Neutrophil (primary cell): ENCODE data around the gene NCOA3.
"Not testable (repeated sequence)": the region's sequence is repeated elsewhere in the genome, so short reads cannot be mapped to it uniquely, and the experiment has no call there.

ENCODE experiments used
- H3K27ac ChIP-seq: fragments of 200-600 bp; sonication (generic); 2 replicates; pipeline ENCODE4 v1.5.1; 2016; ENCODE audit warnings: mild to moderate bottlenecking, moderate library complexity
- H3K27me3 ChIP-seq: fragments of 200-600 bp; sonication (generic); 2 replicates; pipeline ENCODE4 v1.6.0; 2016; ENCODE audit warnings: mild to moderate bottlenecking
- H3K36me3 ChIP-seq: fragments of 200-600 bp; sonication (generic); 2 replicates; pipeline ENCODE4 v1.5.1; 2017
- H3K4me1 ChIP-seq, 2 experiments: fragments of 200-600 bp in 1 of 2; sonication (generic) in 1 of 2; 1 replicate in 1 of 2; 2 replicates in 1 of 2; pipeline versions ENCODE4 v1.5.1 to v1.6.1; 2013 to 2016; ENCODE audit warnings: low read depth in 1 of 2, low read length in 1 of 2, mild to moderate bottlenecking in 1 of 2, moderate library complexity in 1 of 2; ENCODE audit not compliant: control insufficient read depth in 1 of 2, insufficient read depth in 1 of 2
- H3K4me3 ChIP-seq, 2 experiments: fragments of 200-600 bp in 1 of 2; sonication (generic) in 1 of 2; 1 replicate in 1 of 2; 2 replicates in 1 of 2; pipeline ENCODE4 v1.5.1; 2013 to 2016; ENCODE audit warnings: low read depth in 1 of 2, low read length in 1 of 2, mild to moderate bottlenecking in 1 of 2, moderate library complexity in 1 of 2
- H3K9me3 ChIP-seq: fragments of 200-600 bp; sonication (generic); 2 replicates; pipeline ENCODE4 v1.5.1; 2016
- CTCF ChIP-seq: fragments of 200-600 bp; sonication (generic); IDR thresholded peaks from 2 replicates; pipeline ENCODE4 v1.5.1; 2016; ENCODE audit warnings: antibody characterized with exemption

The NCOA3 gene

GRCh38 chr20:47594157-47594556, 92.5 kb downstream of the NCOA3 start:
- no peaks in the 10 kb centered on the region for H3K36me3 ChIP-seq
- H3K4me3 ChIP-seq = no peak overlapping the region
- no peak for TF ChIP-seq CTCF
- no peaks in the 10 kb centered on the region for H3K27me3 ChIP-seq
- H3K27ac ChIP-seq = no peak overlapping the region
- no peaks in the 10 kb centered on the region for H3K9me3 ChIP-seq
- H3K4me1 ChIP-seq = no peaks in the 10 kb centered on the region

- not testable (repeated sequence) for H3K27ac ChIP-seq, H3K36me3 ChIP-seq, H3K4me3 ChIP-seq, H3K4me1 ChIP-seq, H3K9me3 ChIP-seq, H3K27me3 ChIP-seq
Measured at GRCh38 chr20:47595138-47595537, 93.5 kb downstream of the NCOA3 start.

GRCh38 chr20:47596003-47596571, 94.4 kb downstream of the NCOA3 start:
- Histone ChIP-seq H3K9me3 (no peaks in the 10 kb centered on the region), H3K27ac (no peak overlapping the region), H3K27me3 (no peaks in the 10 kb centered on the region), H3K36me3 (no peaks in the 10 kb centered on the region), H3K4me3 (no peak overlapping the region), H3K4me1 (peaks cover 3 to 6% of the 10 kb centered on the region in 2 experiments)
- no peak for TF ChIP-seq CTCF

- Histone ChIP-seq H3K36me3 (no peaks in the 10 kb centered on the region), H3K4me3 (no peak overlapping the region), H3K4me1 (peaks cover 3 to 8% of the 10 kb centered on the region in 2 experiments), H3K27ac (no peak overlapping the region), H3K27me3 (no peaks in the 10 kb centered on the region), H3K9me3 (no peaks in the 10 kb centered on the region)
- TF ChIP-seq CTCF = no peak
Measured at GRCh38 chr20:47597090-47597489, 95.4 kb downstream of the NCOA3 start.

- Histone ChIP-seq H3K4me1 (peaks cover 3 to 8% of the 10 kb centered on the region in 2 experiments), H3K27ac (no peak overlapping the region)
Measured at GRCh38 chr20:47598911-47599744, 97.4 kb downstream of the NCOA3 start.

More at GRCh38 chr20:47598911-47599744, 97.4 kb downstream of the NCOA3 start:
- no peaks in the 10 kb centered on the region for H3K27me3 ChIP-seq
- H3K9me3 ChIP-seq = no peaks in the 10 kb centered on the region
- H3K4me3 ChIP-seq = no peak overlapping the region
- H3K36me3 ChIP-seq = no peaks in the 10 kb centered on the region
- TF ChIP-seq CTCF = no peak
